GM18502 (cell line): ENCODE measurements around the gene CDCA5.
A peak's percentile ranks its signal among the peaks of the same experiment; 100 is the strongest.
"Not testable (repeated sequence)": the region's sequence is repeated elsewhere in the genome, so short reads cannot be mapped to it uniquely, and the experiment has no call there.

ENCODE experiments used
- ATAC-seq: cut with Tn5 transposase; IDR thresholded peaks from one replicate; pipeline ENCODE4 v1.9.1; 2021; ENCODE audit warnings: mild to moderate bottlenecking; ENCODE audit not compliant: unreplicated experiment, poor library complexity

Gene CDCA5

DNA sequence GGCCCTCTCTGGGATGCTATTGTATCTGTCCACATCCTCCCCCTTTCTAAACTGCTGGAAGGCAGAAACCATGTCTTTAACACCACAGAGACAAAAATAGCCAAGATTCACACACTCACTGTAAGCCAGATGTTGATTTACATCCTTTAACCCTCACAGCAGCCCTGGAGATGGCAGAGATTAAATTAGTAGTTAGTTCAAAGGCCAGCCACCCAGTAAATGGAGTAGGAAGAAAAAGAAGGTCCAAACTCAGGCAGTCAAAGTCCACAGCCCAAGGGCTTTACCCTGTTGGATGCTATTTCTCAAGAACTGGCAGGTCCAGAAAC is 35.8 kb upstream of the CDCA5 start:
- ATAC-seq: no peak

GRCh38 chr11:65118891-65119669 is 35.2 kb upstream of the CDCA5 start:
- ATAC-seq: not testable (repeated sequence)

- no peak for ATAC-seq
Observed at GRCh38 chr11:65118097-65118837, 34.4 kb upstream of the CDCA5 start.

DNA sequence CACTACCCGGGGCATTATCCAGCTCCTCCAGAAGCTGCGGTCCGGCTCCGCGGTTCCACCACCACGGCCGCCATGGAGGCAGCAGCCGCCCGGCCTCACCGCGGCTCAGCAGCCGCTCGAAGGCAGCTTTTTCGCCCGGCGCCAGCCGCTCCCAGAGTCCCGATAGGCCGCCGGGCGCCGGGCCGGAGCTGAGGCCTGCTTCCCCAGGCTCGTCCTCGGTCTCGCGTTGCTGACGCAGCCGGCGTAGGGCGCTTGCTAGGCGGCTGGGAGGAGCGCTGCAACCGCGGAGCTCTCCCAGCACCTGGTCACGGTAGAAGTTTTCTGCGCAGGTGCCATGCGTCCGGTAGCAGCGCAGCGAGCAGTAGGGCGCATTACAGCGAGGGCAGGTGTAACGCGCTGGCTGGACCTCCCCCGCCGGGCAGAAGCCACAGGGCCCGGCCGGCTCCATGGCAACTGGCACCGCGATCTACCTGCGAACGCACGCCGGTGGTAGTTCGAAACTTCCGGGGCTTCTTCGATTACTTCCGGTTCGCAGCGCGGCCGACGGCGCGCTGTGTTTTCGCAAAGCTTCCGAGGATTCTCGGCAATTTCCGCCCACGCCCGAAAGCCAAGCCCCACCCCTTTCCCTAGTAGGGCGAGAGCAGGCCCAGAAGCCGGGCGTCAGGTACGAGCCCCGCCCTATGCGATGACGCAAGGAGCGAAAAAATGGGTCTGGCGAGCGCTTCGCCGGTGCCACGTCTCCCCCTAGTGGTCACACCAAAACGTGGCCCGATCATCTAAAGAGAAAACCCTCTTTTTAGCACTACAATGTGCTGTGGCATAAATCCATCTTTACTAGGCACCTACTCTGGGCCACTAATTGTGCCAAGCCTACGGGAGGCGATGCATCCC is 33.6 kb upstream of the CDCA5 start, which contains the start of gene ZNHIT2:
Gene ZNHIT2, minus strand, starts transcription at position 496 of the 891 bp plus-strand sequence. Its CDS starts 48 bp downstream, at position 448.
- peak; percentile 65 for ATAC-seq

DNA sequence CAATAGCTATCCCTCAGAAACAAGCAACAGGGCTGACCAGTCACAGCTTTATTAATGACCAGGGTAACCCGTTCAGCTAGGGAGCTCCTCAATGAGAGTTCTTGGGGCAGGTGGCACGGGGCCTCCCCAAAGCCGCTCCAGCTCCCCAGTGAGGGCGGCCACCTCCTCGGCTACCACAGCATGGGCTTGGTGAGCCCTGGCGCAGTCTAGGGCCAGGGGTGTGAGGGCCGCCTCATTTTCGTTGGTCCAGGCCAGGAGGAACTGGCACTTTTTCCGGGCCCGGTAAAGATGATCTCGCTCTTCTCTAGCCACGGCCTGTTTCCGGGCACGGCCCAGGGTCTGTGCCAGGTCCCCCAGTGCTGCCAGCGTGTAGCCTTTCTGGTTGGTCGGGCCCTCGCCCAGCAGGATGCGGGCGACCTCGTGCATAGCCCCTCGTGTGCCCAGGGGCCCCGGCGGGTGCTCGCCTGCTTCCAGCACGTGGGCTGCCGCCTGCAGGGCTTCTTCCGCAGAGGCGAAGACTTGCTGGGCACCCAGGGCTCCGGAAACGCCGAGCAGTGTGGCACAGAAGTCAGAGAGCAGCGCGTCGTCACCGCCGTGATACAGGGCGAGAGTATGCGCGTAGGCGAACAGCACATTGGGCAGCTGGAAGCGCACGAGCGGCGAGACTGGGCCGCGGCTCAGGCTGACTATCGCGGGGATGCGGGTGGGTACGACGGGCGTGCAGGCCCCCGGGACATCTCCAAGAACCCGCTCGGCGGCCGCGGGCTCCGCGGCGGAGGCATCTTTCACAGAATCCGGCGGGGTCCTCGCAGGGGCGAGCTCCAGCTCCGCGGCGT is 32.7 kb upstream of the CDCA5 start:
- no peak for ATAC-seq

GRCh38 chr11:65115361-65116082 is 31.7 kb upstream of the CDCA5 start:
- no peak for ATAC-seq

- no peak for ATAC-seq
Observed at GRCh38 chr11:65114538-65115171, 30.8 kb upstream of the CDCA5 start.

DNA sequence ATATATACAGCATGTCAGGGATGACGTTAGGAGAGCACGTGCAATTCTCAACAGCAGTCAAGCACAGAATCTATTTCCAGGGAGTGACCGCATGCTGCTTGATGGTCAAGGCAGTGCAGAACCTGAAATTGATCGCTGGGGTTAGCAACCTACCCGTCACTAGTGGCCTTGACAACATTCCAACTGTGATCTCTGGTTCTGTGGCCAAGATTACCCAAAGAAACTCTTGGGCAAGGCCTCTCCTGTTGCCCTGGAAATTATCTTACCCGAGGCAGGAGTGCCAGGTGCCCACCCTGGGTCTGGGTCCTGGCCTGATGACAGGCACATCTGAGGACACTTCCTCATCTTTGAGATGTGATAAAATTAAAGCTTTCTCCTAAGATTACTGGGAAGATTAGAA is 30.0 kb upstream of the CDCA5 start:
- no peak for ATAC-seq

- no peak for ATAC-seq
Observed at GRCh38 chr11:65113361-65113756, 29.5 kb upstream of the CDCA5 start.

GRCh38 chr11:65112546-65113360 is 28.9 kb upstream of the CDCA5 start:
- peak; percentile 38 for ATAC-seq

- ATAC-seq: peak; percentile 61
Observed at GRCh38 chr11:65111744-65112545, 28.1 kb upstream of the CDCA5 start, which contains the start of gene TM7SF2. Gene TM7SF2 (plus strand): TSS chr11:65111872. CDS start chr11:65112016, 144 bp downstream.

GRCh38 chr11:65111159-65111743 is 27.4 kb upstream of the CDCA5 start:
- no peak for ATAC-seq

GRCh38 chr11:65110354-65110861 is 26.6 kb upstream of the CDCA5 start:
- ATAC-seq: peak; percentile 34

- ATAC-seq: no peak
Observed at GRCh38 chr11:65109231-65110198, 25.7 kb upstream of the CDCA5 start.

GRCh38 chr11:65108469-65109123 is 24.8 kb upstream of the CDCA5 start:
- ATAC-seq: no peak
